ENCODE measurements around the gene DNAH14. TPM values are rescaled to one million over a fixed set of nuclear protein-coding genes. Genes with fewer than 3 reads are reported as not detected.

DNAH14 gene
- total RNA-seq, 4 donors from 2014 or later = under 0.01 to 142 (median 4.1) TPM

DNA sequence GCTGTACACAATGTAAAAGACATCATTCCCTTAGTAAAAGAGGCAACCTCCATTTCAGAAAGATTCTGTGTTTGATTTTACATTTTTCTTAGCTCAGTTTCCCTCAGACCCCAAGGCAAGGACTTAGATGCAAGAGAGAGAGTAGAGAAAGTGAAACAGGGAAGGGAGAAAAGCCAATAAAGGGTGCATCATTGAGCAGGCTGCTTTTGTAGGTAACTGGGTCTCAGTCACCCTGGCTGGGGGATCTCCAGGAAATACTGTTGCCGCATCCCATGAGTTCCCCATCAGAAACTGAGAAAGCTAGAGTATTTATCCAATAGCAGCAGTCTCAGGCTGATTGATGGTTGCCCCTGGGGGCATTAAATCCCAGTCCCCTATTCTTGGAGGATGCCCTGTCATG, 23.1 kb upstream of the DNAH14 start:
- DNase-seq = no peak
- H3K27me3 ChIP-seq = no peaks in the 10 kb centered on the region
- no peaks in the 10 kb centered on the region for H3K36me3 ChIP-seq
- TF ChIP-seq, protein P1, sequence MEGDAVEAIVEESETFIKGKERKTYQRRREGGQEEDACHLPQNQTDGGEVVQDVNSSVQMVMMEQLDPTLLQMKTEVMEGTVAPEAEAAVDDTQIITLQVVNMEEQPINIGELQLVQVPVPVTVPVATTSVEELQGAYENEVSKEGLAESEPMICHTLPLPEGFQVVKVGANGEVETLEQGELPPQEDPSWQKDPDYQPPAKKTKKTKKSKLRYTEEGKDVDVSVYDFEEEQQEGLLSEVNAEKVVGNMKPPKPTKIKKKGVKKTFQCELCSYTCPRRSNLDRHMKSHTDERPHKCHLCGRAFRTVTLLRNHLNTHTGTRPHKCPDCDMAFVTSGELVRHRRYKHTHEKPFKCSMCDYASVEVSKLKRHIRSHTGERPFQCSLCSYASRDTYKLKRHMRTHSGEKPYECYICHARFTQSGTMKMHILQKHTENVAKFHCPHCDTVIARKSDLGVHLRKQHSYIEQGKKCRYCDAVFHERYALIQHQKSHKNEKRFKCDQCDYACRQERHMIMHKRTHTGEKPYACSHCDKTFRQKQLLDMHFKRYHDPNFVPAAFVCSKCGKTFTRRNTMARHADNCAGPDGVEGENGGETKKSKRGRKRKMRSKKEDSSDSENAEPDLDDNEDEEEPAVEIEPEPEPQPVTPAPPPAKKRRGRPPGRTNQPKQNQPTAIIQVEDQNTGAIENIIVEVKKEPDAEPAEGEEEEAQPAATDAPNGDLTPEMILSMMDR (IDR thresholded peaks at IDR 0.05) = no peak
- TF ChIP-seq POLR2A (IDR thresholded peaks at IDR 0.05) = no peak
- no peak overlapping the region for H3K27ac ChIP-seq
- intact Hi-C loops (cut with DNase I; ENCODE audit: low total_unique reads) = no loop called here
- H3K9me3 ChIP-seq = no peaks in the 10 kb centered on the region
- no peak overlapping the region for H3K4me3 ChIP-seq
- no peaks in the 10 kb centered on the region for H3K4me1 ChIP-seq

DNA sequence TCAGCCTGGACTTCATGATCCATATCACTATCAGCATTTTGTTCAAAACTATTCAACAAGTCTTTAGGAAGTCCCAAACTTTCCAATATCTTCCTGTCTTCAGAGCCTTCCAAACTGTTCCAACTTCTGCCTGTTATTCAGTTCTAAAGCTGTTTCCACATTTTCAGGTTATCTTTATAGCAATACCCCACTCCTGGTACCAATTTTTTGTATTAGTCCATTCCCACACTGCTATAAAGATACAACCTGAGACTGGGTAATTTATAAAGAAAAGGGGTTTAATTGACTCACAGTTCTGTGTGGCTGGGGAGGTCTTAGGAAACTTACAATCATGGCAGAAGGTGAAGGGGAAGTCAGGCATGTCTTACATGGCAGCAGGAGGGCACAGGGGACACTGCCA, 18.3 kb upstream of the DNAH14 start:
- DNase-seq = no peak
- intact Hi-C loops (cut with DNase I; ENCODE audit: low total_unique reads) = no loop called here
- TF ChIP-seq, protein P1 (IDR thresholded peaks at IDR 0.05) = no peak
- no peak for TF ChIP-seq POLR2A (IDR thresholded peaks at IDR 0.05)

DNA sequence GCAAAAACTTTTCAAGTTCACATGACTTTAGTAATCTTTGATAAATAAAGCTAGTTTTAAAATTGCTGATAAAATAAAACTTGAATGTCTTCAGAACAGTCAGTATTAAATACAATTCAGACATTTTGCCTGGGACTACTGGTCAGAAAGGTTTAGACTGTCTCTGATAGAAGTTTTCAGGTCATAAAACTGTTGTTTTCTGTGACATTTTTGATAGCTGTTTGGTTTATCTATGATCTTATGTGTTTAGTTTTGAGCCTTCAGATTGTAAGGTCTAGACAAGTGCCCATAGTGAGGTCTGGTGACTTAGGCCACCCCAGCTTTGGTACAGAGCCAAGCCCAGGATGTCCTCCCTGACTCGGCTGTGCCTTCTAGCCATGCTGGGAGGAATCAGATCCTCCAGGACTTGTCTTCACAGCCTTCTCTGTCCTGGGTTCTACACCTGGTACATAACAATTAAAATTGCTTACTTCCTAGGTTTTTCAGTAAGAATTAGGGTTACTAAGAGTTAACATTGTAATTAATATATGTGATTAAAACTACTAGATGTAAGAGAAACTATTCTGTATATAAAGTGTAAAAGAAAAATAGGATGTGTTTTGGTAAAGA, 15.1 kb upstream of the DNAH14 start:
- intact Hi-C loops (cut with DNase I; ENCODE audit: low total_unique reads) = no loop called here
- Histone ChIP-seq H3K36me3 (no peaks in the 10 kb centered on the region), H3K4me1 (no peaks in the 10 kb centered on the region), H3K9me3 (no peaks in the 10 kb centered on the region), H3K27me3 (no peaks in the 10 kb centered on the region), H3K27ac (no peak overlapping the region), H3K4me3 (no peak overlapping the region)
- no peak for DNase-seq
- TF ChIP-seq POLR2A (IDR thresholded peaks at IDR 0.05) = no peak
- TF ChIP-seq, protein P1 (IDR thresholded peaks at IDR 0.05) = no peak

More for the DNA sequence above, 18.3 kb upstream of the DNAH14 start:
- Histone ChIP-seq H3K9me3 (no peaks in the 10 kb centered on the region), H3K27me3 (no peaks in the 10 kb centered on the region), H3K27ac (no peak overlapping the region), H3K36me3 (no peaks in the 10 kb centered on the region), H3K4me3 (no peak overlapping the region), H3K4me1 (no peaks in the 10 kb centered on the region)

DNA sequence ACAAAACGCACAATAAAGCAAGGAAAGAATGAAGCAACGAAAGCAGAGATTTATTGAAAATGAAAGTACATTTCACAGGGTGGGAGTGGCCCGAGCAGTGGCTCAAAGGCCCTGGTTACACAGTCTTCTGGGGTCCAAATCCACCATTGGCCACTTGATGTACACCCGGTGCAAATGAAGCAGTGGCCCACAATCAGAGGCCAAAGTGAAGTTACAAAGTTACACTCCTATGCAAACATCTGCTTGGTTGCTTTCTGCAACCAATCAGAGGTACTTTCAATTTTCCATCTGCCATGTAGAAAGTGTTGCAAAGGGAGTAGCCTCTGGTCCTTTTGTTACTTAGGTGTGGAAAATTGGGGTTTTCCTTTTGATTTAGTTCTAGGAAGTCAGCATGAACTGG, 10.0 kb upstream of the DNAH14 start:
- intact Hi-C loops (cut with DNase I; ENCODE audit: low total_unique reads) = no loop called here
- H3K4me1 ChIP-seq = no peaks in the 10 kb centered on the region
- no peaks in the 10 kb centered on the region for H3K27me3 ChIP-seq
- H3K36me3 ChIP-seq = no peaks in the 10 kb centered on the region
- TF ChIP-seq, protein P1 (IDR thresholded peaks at IDR 0.05) = no peak
- TF ChIP-seq POLR2A (IDR thresholded peaks at IDR 0.05) = no peak
- DNase-seq = no peak
- H3K4me3 ChIP-seq = no peak overlapping the region
- no peak overlapping the region for H3K27ac ChIP-seq
- no peaks in the 10 kb centered on the region for H3K9me3 ChIP-seq

DNA sequence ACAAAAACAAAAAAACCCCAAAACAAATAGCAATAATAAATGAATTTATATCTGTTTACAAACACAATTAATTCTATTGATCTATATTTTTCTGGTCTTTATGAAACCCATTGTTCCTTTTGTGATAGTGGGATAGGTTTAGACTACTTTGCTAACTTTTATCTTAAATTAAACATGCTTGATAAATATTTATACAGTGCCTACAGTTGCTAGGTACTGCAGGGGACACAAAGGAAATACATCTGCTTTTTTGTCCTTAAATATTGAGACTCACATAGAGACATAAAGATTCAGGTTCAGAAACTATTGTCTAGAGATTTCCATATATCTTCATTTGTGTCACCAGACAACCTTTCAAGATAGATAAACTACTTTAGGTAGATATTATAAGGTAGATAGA, 8.5 kb upstream of the DNAH14 start:
- Histone ChIP-seq H3K27me3 (no peaks in the 10 kb centered on the region), H3K9me3 (no peaks in the 10 kb centered on the region), H3K36me3 (no peaks in the 10 kb centered on the region), H3K4me1 (no peaks in the 10 kb centered on the region), H3K27ac (no peak overlapping the region), H3K4me3 (no peak overlapping the region)
- TF ChIP-seq, protein P1 (IDR thresholded peaks at IDR 0.05) = no peak
- TF ChIP-seq POLR2A (IDR thresholded peaks at IDR 0.05) = no peak
- no peak for DNase-seq
- intact Hi-C loops (cut with DNase I; ENCODE audit: low total_unique reads) = no loop called here

Data from uterus (tissue), 4 donors.